ENCODE results near the gene PFKM.

- peak; percentile 44 for TF ChIP-seq CTCF (IDR thresholded peaks at IDR 0.05; ENCODE audit: low read depth, low read length)
- TF ChIP-seq EZH2phosphoT487 (IDR thresholded peaks at IDR 0.05; ENCODE audit: low read depth), result no peak
Observed at GRCh38 chr12:48157018-48157888, 38.1 kb downstream of the PFKM start, which contains the start of gene ASB8.

Data from OCI-LY3 (cell line).